Gastroesophageal sphincter (tissue), 3 donors: ENCODE measurements around the gene ENOX1.

Experiments used
- EP300 ChIP-seq: sonication (generic); formaldehyde crosslinking; IDR thresholded peaks from one replicate; pipeline ENCODE4 v1.6.1; 2017; ENCODE audit warnings: antibody characterized with exemption, mild to moderate bottlenecking
- POLR2A ChIP-seq, 2 donors: fragments of 450-650 bp; IDR thresholded peaks; one replicate each; pipeline ENCODE4 v1.6.1; 2017; ENCODE audit warnings: antibody characterized with exemption in 2 of 2, mild to moderate bottlenecking in 2 of 2, moderate library complexity in 1 of 2
- POLR2AphosphoS5 ChIP-seq: sonication (generic); formaldehyde crosslinking; IDR thresholded peaks from one replicate; pipeline ENCODE4 v1.6.1; 2017; ENCODE audit warnings: antibody characterized with exemption
- TF ChIP-seq, protein P1 (sequence below), 4 experiments: fragments of 200-600 bp in 2 of 4; fragments of 450-650 bp in 2 of 4; sonication (generic) in 1 of 4; IDR thresholded peaks; one replicate each; pipeline ENCODE4 v1.5.1; 2017 to 2019; ENCODE audit warnings: antibody characterized with exemption in 4 of 4, mild to moderate bottlenecking in 2 of 4, moderate library complexity in 2 of 4

DNA sequence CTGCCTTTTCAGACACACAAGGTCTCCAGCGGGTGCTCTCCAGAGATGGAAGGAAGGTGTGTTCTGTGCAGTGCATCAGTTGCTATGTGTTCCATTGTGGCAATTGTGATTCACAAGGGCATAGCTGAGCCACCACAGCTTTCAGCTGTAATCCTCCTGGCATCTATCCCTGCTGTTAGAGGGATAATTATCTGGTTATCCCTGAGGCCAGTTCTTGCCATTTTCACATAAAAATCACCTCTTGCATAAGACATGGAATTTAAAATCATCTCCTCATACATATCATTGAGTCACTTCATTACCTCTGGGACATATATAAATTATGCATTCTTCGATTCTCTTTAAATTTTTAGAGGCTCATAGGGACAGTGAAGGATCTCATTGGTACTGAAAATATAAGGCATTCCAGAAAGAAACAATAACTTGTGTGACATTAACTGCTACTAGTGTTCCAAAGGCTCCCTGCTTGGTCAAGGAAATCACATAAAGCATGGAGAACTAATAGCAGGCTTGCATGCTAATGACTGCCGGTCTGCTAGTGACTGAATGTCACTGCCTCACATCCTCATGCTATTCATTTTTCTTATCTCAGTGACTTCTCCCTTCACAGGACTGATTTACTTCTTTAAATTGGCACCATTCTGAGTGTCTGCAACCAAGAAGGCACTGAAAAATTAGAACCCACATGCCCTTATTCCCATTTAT lies 214.0 kb downstream of the ENOX1 start:
- TF ChIP-seq, protein P1, sequence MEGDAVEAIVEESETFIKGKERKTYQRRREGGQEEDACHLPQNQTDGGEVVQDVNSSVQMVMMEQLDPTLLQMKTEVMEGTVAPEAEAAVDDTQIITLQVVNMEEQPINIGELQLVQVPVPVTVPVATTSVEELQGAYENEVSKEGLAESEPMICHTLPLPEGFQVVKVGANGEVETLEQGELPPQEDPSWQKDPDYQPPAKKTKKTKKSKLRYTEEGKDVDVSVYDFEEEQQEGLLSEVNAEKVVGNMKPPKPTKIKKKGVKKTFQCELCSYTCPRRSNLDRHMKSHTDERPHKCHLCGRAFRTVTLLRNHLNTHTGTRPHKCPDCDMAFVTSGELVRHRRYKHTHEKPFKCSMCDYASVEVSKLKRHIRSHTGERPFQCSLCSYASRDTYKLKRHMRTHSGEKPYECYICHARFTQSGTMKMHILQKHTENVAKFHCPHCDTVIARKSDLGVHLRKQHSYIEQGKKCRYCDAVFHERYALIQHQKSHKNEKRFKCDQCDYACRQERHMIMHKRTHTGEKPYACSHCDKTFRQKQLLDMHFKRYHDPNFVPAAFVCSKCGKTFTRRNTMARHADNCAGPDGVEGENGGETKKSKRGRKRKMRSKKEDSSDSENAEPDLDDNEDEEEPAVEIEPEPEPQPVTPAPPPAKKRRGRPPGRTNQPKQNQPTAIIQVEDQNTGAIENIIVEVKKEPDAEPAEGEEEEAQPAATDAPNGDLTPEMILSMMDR (IDR thresholded peaks at IDR 0.05), result no peak
- TF ChIP-seq POLR2AphosphoS5 (no peak), POLR2A (IDR thresholded peaks at IDR 0.05) (no peak), EP300 (no peak)
